ENCODE data around the gene XNDC1N.
A peak's percentile ranks its signal among the peaks of the same experiment; 100 is the strongest.

XNDC1N gene

DNA sequence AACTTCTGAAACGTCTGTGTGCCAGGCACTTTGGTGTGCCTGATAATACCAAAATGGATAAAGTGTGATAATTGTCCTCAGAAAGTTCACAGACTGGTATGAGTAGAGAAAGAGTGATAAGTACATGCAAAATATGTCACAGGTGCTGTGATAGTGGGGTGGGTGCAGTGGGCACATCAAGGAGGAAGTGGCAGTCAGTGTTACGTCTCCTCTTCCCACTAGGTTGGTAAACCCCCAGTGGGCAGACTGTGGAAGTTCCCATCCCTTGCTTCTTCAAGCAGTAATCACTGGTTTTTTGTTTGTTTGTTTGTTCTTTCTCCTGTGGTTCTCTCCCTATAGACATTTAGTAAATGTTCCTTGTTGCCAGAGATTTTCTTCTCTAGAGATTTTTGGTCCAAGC, 5.8 kb upstream of the XNDC1N start:
- no peak for DNase-seq (ENCODE audit: low read depth)
- H3K4me3 ChIP-seq (ENCODE audit: control insufficient read depth, low read depth, low read length), result no peak overlapping the region
- TF ChIP-seq, protein P1, sequence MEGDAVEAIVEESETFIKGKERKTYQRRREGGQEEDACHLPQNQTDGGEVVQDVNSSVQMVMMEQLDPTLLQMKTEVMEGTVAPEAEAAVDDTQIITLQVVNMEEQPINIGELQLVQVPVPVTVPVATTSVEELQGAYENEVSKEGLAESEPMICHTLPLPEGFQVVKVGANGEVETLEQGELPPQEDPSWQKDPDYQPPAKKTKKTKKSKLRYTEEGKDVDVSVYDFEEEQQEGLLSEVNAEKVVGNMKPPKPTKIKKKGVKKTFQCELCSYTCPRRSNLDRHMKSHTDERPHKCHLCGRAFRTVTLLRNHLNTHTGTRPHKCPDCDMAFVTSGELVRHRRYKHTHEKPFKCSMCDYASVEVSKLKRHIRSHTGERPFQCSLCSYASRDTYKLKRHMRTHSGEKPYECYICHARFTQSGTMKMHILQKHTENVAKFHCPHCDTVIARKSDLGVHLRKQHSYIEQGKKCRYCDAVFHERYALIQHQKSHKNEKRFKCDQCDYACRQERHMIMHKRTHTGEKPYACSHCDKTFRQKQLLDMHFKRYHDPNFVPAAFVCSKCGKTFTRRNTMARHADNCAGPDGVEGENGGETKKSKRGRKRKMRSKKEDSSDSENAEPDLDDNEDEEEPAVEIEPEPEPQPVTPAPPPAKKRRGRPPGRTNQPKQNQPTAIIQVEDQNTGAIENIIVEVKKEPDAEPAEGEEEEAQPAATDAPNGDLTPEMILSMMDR (IDR thresholded peaks at IDR 0.05; ENCODE audit: control insufficient read depth, insufficient read depth, low read depth, low read length, missing control alignments), result no peak

DNA sequence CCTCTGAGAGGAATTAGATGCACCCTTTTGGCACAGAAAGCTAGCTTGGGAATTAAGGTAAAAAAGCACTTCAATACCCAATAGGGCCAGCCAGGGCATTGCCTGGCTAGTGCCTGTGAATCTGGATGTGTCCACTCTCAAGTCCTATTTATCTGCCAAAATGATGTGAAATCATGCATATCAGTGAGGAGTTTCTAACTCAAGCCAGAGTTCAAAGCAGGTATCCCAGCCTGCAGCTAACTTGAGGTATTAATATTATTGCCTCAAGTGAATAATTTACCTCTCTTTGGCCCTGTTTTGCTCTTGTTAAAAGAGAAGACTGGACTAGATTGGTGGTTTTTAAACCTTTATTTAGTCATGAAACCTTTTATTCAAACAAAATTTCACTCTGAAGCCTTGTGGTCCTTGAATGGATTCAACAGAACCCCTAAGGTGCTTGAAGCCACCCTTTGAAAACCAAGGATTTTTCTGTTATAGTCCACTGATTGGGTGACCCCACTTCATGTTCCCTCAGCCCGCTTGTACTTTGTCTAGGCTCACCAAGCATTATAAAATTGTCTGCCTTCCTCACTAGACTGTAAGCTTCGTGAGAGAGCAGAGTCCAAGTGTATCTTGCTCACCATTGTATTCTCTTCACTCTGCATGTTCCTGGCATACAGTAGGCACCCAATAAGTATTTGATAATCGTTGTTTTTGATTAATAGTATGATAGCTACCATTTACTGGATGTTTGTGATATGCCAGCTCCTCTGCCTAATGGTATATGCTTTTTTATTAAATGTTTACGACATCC, 4.9 kb upstream of the XNDC1N start:
- no peak for DNase-seq (ENCODE audit: low read depth)
- TF ChIP-seq, protein P1 (IDR thresholded peaks at IDR 0.05; ENCODE audit: control insufficient read depth, insufficient read depth, low read depth, low read length, missing control alignments), result no peak
- H3K4me3 ChIP-seq (ENCODE audit: control insufficient read depth, low read depth, low read length), result no peak overlapping the region

DNA sequence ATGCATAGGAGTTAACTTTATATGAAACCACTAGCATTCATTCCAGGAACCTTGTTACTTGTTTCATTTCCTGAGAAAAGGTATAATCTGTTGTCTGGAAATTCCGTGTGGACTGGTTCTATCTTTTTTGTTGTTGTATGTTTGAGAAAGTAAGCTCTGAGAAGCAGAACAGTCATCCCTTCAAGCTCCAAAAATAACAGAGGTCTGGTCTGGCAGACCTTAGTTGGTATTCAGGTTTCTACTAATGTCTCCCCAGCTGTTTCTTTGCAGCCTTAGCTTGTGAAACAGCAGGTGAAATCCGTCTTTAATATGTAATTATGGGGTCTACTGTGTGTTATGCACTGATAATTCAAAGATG, 2.8 kb upstream of the XNDC1N start:
- TF ChIP-seq, protein P1 (IDR thresholded peaks at IDR 0.05; ENCODE audit: control insufficient read depth, insufficient read depth, low read depth, low read length, missing control alignments), result no peak
- H3K4me3 ChIP-seq (ENCODE audit: control insufficient read depth, low read depth, low read length), result no peak overlapping the region
- DNase-seq (ENCODE audit: low read depth), result no peak

DNA sequence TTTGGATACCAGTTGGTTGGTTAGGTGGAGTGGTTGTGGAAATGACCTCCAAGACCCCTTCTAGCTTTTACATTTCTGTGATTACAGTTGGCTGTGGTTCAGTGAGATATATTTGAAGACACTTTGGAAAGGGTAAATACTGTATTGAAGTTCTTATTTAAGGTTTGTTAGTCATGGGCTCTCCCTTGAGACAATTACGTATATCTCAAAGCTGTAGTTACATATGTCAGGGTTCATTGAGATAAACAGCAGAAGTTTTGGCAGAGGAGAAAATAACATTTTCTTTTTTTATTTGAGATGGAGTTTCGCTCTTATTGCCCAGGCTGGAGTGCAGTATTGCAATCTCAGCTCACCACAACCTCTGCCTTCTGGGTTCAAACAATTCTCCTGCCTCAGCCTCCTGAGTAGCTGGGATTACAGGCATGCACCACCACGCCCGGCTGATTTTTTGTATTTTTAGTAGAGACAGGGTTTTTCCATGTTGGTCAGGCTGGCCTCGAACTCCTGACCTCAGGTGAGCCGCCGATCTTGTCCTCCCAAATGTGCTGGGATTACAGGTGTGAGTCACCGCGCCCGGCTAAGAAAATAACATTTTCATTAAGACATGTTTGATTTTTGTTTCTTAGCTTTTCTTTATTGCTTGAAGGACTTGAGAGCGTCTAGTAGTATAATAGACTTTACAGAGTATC, 2.3 kb upstream of the XNDC1N start:
- H3K4me3 ChIP-seq (ENCODE audit: control insufficient read depth, low read depth, low read length), result no peak overlapping the region
- DNase-seq (ENCODE audit: low read depth), result no peak
- TF ChIP-seq, protein P1 (IDR thresholded peaks at IDR 0.05; ENCODE audit: control insufficient read depth, insufficient read depth, low read depth, low read length, missing control alignments), result no peak

DNA sequence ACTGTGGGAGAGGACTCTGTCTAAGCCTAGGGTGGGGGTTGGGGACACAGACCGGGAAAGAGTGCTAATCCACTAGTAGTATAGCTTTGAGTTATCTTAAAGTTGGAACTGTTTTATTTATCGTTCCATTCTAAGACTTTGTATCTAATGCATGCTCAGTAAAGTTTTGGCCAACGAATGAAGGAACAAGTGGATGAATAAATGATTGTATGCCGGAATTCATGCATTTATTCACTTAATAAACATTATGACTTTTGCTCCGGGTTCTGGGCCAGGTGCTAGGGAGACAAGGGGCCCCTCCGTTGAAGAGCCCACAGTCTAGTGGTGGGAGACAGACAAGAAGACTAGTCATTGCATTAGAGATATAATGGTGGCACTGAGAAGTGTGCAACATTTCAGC, 1.1 kb upstream of the XNDC1N start:
- no peak for DNase-seq (ENCODE audit: low read depth)
- H3K4me3 ChIP-seq (ENCODE audit: control insufficient read depth, low read depth, low read length), result peak overlapping the region; percentile 75
- TF ChIP-seq, protein P1 (IDR thresholded peaks at IDR 0.05; ENCODE audit: control insufficient read depth, insufficient read depth, low read depth, low read length, missing control alignments), result no peak

DNA sequence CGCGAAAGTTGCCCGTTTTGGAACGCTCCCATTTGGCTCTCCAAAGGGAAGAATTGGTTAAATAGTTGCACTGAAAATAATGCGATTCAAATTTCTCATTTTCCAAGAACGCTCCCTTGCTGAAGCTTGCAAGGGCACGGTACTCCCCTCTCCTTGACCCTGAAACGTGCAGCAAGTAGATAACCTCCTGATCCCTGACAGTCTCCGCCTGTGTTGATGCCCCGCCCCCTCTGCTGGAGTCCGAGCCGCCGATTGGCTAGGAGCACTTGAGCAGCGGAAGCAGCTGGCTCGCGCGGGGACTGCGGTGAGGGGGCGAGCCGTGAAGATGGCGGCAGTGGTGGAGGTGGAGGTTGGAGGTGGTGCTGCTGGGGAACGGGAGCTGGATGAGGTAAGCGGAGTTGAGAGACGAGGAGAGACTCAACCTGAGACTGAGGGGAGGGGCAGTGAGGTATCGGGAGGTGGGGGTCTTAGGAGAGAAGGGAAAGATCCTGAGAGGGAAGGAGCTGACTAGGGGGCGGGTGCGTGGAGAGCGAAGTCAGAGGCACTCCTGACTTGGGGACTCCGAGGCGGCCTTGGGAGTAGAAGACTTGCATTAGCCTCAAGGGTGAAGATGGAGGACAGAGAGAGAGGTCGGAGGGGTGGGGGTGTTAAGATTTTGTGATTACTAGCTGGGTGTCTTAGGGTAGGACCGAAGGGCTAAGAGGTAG, 496 bp upstream of the XNDC1N start, which contains the start of gene RNF121:
TSS of gene RNF121 (plus strand) at position 310 of the 707 bp plus-strand sequence. CDS start at position 326, 16 bp downstream.
- TF ChIP-seq, protein P1 (IDR thresholded peaks at IDR 0.05; ENCODE audit: control insufficient read depth, insufficient read depth, low read depth, low read length, missing control alignments), result no peak

More for the DNA sequence above, 496 bp upstream of the XNDC1N start, which contains the start of gene RNF121:
- peak within 1 kb of the TSS; percentile 75 for H3K4me3 ChIP-seq (ENCODE audit: control insufficient read depth, low read depth, low read length)
- DNase-seq (ENCODE audit: low read depth), result peak; percentile 58
